Measurements from ENCODE around the gene KCNJ15. TPM values are rescaled to one million over a fixed set of nuclear protein-coding genes. Genes with fewer than 3 reads are reported as not detected.

The KCNJ15 gene
- total and polyA plus RNA-seq, 2 donors (not counting 1 experiment from before 2014, with no cell fraction given): not detected

GRCh38 chr21:38289705-38290485 is 33.1 kb downstream of the KCNJ15 start:
- H3K4me1 Mint-ChIP-seq: no peaks in the 10 kb centered on the region
- Histone ChIP-seq H3K27ac (ENCODE audit: low read length in 2 of 2) (no peak overlapping the region), H3K9me3 (ENCODE audit: control extremely low read depth in 1 of 3, control insufficient read depth in 2 of 3, insufficient read depth in 1 of 3, low read length in 2 of 3) (no peaks in the 10 kb centered on the region), H3K36me3 (replicated peaks in 1 of 2; ENCODE audit: control extremely low read depth in 1 of 2, control insufficient read depth in 1 of 2, extremely low read depth in 1 of 2, insufficient read depth in 2 of 2, low read length in 1 of 2) (no peaks in the 10 kb centered on the region), H3K27me3 (replicated peaks in 1 of 4; ENCODE audit: control extremely low read depth in 1 of 4, control insufficient read depth in 3 of 4, insufficient read depth in 4 of 4, low read length in 3 of 4) (no peaks in the 10 kb centered on the region), H3K9ac (ENCODE audit: low read length) (no peak overlapping the region), H4K20me1 (ENCODE audit: control insufficient read depth, insufficient read depth, low read length, poor library complexity, severe bottlenecking) (no peaks in the 10 kb centered on the region), H3K79me2 (ENCODE audit: control insufficient read depth, insufficient read depth, low read length) (no peaks in the 10 kb centered on the region), H3K4me3 (ENCODE audit: control extremely low read depth in 1 of 5, extremely low read depth in 1 of 5, insufficient read depth in 1 of 5, low read depth in 2 of 5, low read length in 4 of 5) (no peak overlapping the region), H2AFZ (ENCODE audit: insufficient read depth, low read depth, low read length, poor library complexity, severe bottlenecking) (no peak overlapping the region), H3K4me2 (replicated peaks; ENCODE audit: low read depth, low read length, poor library complexity, severe bottlenecking) (no peak overlapping the region), H3K4me1 (ENCODE audit: control insufficient read depth in 2 of 2, insufficient read depth in 2 of 2, low read length in 2 of 2) (no peaks in the 10 kb centered on the region)
- WGBS (ENCODE audit: insufficient coverage): 92% methylated on average over 2 of the region's 14 CpGs
- H3K9me3 Mint-ChIP-seq (ENCODE audit: insufficient read depth): no peaks in the 10 kb centered on the region
- no peak overlapping the region for H3K27ac Mint-ChIP-seq
- TF ChIP-seq CTCF (IDR thresholded peaks at IDR 0.05): no peak
- TF ChIP-seq EZH2 (IDR thresholded peaks at IDR 0.05; ENCODE audit: borderline replicate concordance, insufficient read depth, low read depth, low read length, poor library complexity, severe bottlenecking): no peak
- no peak for DNase-seq
- no peaks in the 10 kb centered on the region for H3K27me3 Mint-ChIP-seq
- H3K4me3 Mint-ChIP-seq: no peak overlapping the region
- intact Hi-C loops (cut with micrococcal nuclease): no loop called here
- CTCF ChIA-PET: interaction anchor here (0.6 kb wide), 1 partner anchor 15 kb away, joined by 3 read pairs; no protein-coding TSS in a partner anchor
- no peak for ATAC-seq (ENCODE audit: low read depth)
- POLR2A ChIA-PET: no interaction called here

GRCh38 chr21:38290809-38291208 is 34.0 kb downstream of the KCNJ15 start:
- no peak for DNase-seq
- TF ChIP-seq CTCF (IDR thresholded peaks at IDR 0.05): no peak
- TF ChIP-seq EZH2 (IDR thresholded peaks at IDR 0.05; ENCODE audit: borderline replicate concordance, insufficient read depth, low read depth, low read length, poor library complexity, severe bottlenecking): no peak
- H3K9ac ChIP-seq (ENCODE audit: low read length): no peak overlapping the region
- no peak overlapping the region for H3K4me2 ChIP-seq (replicated peaks; ENCODE audit: low read depth, low read length, poor library complexity, severe bottlenecking)
- H4K20me1 ChIP-seq (ENCODE audit: control insufficient read depth, insufficient read depth, low read length, poor library complexity, severe bottlenecking): no peaks in the 10 kb centered on the region
- H3K27me3 Mint-ChIP-seq: no peaks in the 10 kb centered on the region
- no peaks in the 10 kb centered on the region for H3K9me3 ChIP-seq (ENCODE audit: control extremely low read depth in 1 of 3, control insufficient read depth in 2 of 3, insufficient read depth in 1 of 3, low read length in 2 of 3)
- H3K4me3 Mint-ChIP-seq: no peak overlapping the region
- H3K9me3 Mint-ChIP-seq (ENCODE audit: insufficient read depth): no peaks in the 10 kb centered on the region
- H2AFZ ChIP-seq (ENCODE audit: insufficient read depth, low read depth, low read length, poor library complexity, severe bottlenecking): no peak overlapping the region
- no peak overlapping the region for H3K27ac ChIP-seq (ENCODE audit: low read length in 2 of 2)
- H3K79me2 ChIP-seq (ENCODE audit: control insufficient read depth, insufficient read depth, low read length): no peaks in the 10 kb centered on the region
- no peaks in the 10 kb centered on the region for H3K4me1 ChIP-seq (ENCODE audit: control insufficient read depth in 2 of 2, insufficient read depth in 2 of 2, low read length in 2 of 2)
- no peaks in the 10 kb centered on the region for H3K4me1 Mint-ChIP-seq
- no peak overlapping the region for H3K27ac Mint-ChIP-seq
- no peak for ATAC-seq (ENCODE audit: low read depth)
- intact Hi-C loops (cut with micrococcal nuclease): no loop called here
- no peaks in the 10 kb centered on the region for H3K36me3 ChIP-seq (replicated peaks in 1 of 2; ENCODE audit: control extremely low read depth in 1 of 2, control insufficient read depth in 1 of 2, extremely low read depth in 1 of 2, insufficient read depth in 2 of 2, low read length in 1 of 2)
- H3K27me3 ChIP-seq (replicated peaks in 1 of 4; ENCODE audit: control extremely low read depth in 1 of 4, control insufficient read depth in 3 of 4, insufficient read depth in 4 of 4, low read length in 3 of 4): no peaks in the 10 kb centered on the region
- no CpG with 5 or more reads among the region's 3 CpGs for WGBS (ENCODE audit: insufficient coverage)
- H3K4me3 ChIP-seq (ENCODE audit: control extremely low read depth in 1 of 5, extremely low read depth in 1 of 5, insufficient read depth in 1 of 5, low read depth in 2 of 5, low read length in 4 of 5): no peak overlapping the region
- CTCF ChIA-PET: no interaction called here
- POLR2A ChIA-PET: interaction anchor here (0.6 kb wide), 1 partner anchor 478 kb away, joined by 3 read pairs; no protein-coding TSS in a partner anchor

Data from B cell (primary cell).